Small intestine (tissue), 7 donors: Measurements from ENCODE around the gene SMIM44. TPM values are rescaled to one million over a fixed set of nuclear protein-coding genes. Genes with fewer than 3 reads are reported as not detected.
A peak's percentile ranks its signal among the peaks of the same experiment; 100 is the strongest.

Source experiments
- DNase-seq, 2 donors: peaks; one replicate each; pipeline versions ENCODE4 v3.0.0 to v3.0.0-alpha.2; 2013
- FAIRE-seq: peaks from 2 replicates; lab custom pipeline; 2012; peaks lifted over from hg19 to GRCh38; lab: Jason Lieb, UNC
- H3K27ac ChIP-seq, 3 donors: one replicate each; pipeline ENCODE4 v1.5.1; 2013; ENCODE audit warnings: low read length in 2 of 3, mild to moderate bottlenecking in 2 of 3, control low read depth in 1 of 3, inconsistent platforms in 1 of 3, low read depth in 1 of 3, moderate library complexity in 1 of 3
- H3K27me3 ChIP-seq, 3 donors: one replicate each; pipeline ENCODE4 v1.6.1; 2013; ENCODE audit warnings: low read length in 3 of 3, inconsistent platforms in 1 of 3; ENCODE audit not compliant: control insufficient read depth in 3 of 3, insufficient read depth in 3 of 3
- H3K36me3 ChIP-seq, 3 donors: one replicate each; pipeline ENCODE4 v1.6.1; 2013; ENCODE audit warnings: low read length in 3 of 3, inconsistent platforms in 1 of 3, low read depth in 1 of 3, mild to moderate bottlenecking in 1 of 3, moderate library complexity in 1 of 3; ENCODE audit not compliant: control insufficient read depth in 3 of 3, insufficient read depth in 2 of 3
- H3K4me1 ChIP-seq, 3 donors: one replicate each; pipeline ENCODE4 v1.6.1; 2013; ENCODE audit warnings: low read length in 2 of 3, inconsistent platforms in 1 of 3, low read depth in 1 of 3, mild to moderate bottlenecking in 1 of 3, moderate library complexity in 1 of 3; ENCODE audit not compliant: control insufficient read depth in 3 of 3, insufficient read depth in 2 of 3
- H3K4me3 ChIP-seq, 3 donors: one replicate each; pipeline ENCODE4 v1.5.1; 2013; ENCODE audit warnings: low read length in 3 of 3, control low read depth in 1 of 3, inconsistent platforms in 1 of 3, low read depth in 1 of 3, mild to moderate bottlenecking in 1 of 3, moderate library complexity in 1 of 3
- H3K9me3 ChIP-seq, 2 donors: one replicate each; pipeline ENCODE4 v1.6.1; 2013; ENCODE audit warnings: low read depth in 1 of 2, low read length in 1 of 2; ENCODE audit not compliant: control insufficient read depth in 2 of 2, insufficient read depth in 1 of 2
- WGBS, 3 donors: extraction: QIAGEN DNeasy Blood & Tissue Kit; methylation state at CpG; one replicate each; pipeline ENCODE4 v1.1.7; 2013; 5-methylcytosine and 5-hydroxymethylcytosine counted together
- polyA plus RNA-seq, 4 donors: library from polyadenylated mRNA; stranded (reverse) in 3 of 4; unstranded in 1 of 4; fragments of 200-250 nt in 3 of 4; fragments of 120-200 nt in 1 of 4; gene quantifications; one replicate each; pipeline versions ENCODE4 v1.2.1 to v1.2.3, GENCODE V29; 2013
- donor health status: healthy with polysubstance abuse.
- donor health status: control.
- donor health status: control.
- donor health status: Bipolar disorder and iron deficiency.
- donor health status: healthy.

The SMIM44 gene
- polyA plus RNA-seq, 4 donors = 0.49 to 0.63 TPM; not detected in 2

DNA sequence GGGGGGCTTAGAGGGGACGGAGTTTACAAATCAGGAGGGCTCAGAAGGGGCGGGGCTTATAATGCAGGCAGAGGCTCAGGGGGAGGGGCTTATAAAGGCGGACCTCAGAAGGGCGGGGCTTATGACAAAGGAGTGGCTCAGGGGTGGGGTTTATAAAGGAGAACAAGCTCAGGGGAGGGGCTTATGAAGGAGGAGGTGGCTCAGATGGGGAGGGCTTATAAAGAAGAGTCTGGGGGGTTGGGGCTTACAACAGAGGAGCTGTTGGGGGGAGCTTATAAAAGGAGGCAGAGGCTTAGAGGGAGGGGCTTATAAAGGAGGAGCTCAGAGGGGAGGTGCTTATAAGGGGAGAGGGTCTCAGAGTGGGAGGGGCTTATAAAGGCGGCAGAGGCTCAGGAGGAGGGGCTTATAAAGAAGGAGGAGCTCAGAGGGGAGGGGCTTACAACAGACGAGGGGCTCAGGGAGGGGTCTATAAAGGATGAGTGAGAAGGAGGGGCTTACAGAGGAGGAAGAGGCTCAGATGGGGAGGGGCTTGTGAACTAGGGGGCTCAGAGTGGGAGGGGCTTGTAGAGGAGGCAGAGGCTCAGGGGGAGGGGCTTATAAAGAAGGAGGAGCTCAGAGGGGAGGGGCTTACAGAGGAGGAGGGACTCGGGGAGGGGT lies 3.9 kb downstream of the SMIM44 start:
- peaks cover 0 to 5% of the 10 kb centered on the region in 2 donors for H3K9me3 ChIP-seq
- DNase-seq (peak; percentile 83 to 85), FAIRE-seq (no peak)
- H3K27ac ChIP-seq = peak overlapping the region in 2 of 3 donors; percentile 81 to 96
- peaks cover 0 to 40% (median 3%) of the 10 kb centered on the region in 3 donors for H3K4me1 ChIP-seq
- WGBS, 3 donors = 18 to 26% (median 23%) methylated on average over 7 of the region's 7 CpGs
- peak overlapping the region in 2 of 3 donors; percentile 66 to 82 for H3K4me3 ChIP-seq
- peaks cover 0 to 46% (median 7%) of the 10 kb centered on the region in 3 donors for H3K36me3 ChIP-seq
- peaks cover 0 to 6% (median 3%) of the 10 kb centered on the region in 3 donors for H3K27me3 ChIP-seq

DNA sequence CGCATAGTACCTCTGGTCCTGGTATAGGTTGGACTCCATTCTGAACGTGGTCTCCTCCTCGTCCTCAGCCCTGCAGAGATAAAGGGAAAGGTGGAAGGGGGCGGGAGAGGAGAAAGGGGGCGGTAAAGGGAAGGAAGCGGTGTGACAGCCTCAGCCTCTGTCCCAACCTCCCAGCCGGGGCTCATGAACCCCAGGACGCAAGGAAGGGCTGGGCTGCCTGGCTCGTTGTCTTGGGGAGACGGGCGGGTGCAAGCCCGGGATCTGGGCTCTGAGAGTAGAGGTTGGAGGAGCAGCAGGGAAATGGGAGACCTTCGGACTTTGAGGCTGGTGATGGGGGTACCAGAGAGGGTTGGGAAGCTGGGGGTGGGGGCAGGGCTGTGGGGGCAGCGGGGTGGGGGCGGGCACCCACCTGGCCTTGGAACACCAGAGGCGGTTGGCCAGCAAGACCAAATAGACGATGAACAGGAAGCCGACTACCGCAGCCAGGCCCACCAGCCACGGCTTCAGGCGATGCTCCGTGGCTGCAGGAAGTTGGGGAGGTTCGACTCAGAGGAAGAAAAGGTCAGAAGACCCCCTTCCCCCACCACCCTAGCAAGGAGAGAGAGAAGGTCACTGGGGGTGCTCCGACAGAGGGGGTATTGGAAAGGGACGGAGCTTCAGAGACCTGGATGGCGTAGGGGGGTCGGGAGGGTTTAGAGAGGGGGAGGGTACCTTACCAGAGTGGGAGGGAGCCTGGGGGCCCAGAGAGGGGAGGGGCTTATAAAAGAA lies 4.6 kb downstream of the SMIM44 start:
- peak in 1 of 2 donors; percentile 59 for DNase-seq
- Histone ChIP-seq H3K9me3 (peaks cover 0 to 5% of the 10 kb centered on the region in 2 donors), H3K36me3 (peaks cover 0 to 48% (median 7%) of the 10 kb centered on the region in 3 donors), H3K27me3 (peaks cover 0 to 6% (median 3%) of the 10 kb centered on the region in 3 donors), H3K4me3 (peak overlapping the region in 2 of 3 donors; percentile 66 to 82), H3K27ac (peak overlapping the region; percentile 33 to 96 (median 59)), H3K4me1 (peaks cover 0 to 45% (median 4%) of the 10 kb centered on the region in 3 donors)
- no peak for FAIRE-seq
- 17 to 31% (median 21%) methylated on average over 26 to 27 of the region's 27 CpGs for WGBS, 3 donors

DNA sequence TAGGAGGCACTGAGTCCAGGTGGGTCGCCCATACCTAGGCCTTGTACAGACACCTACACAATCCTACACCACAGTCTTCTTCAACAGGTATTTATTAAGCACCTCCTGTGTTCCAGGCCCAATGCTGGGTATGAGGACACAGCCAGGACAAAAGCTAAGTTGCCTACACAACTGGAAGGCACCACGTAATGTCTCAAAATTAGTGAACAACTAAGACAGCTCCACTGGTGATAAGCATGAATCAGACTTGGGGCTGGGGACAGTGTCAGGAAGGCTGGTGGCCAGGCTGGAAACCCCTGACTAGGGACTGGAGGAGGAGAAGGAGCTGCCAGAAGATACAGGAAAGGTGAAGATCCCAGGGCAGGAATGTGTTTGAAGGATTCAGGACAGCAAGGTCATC lies 5.3 kb downstream of the SMIM44 start:
- H3K9me3 ChIP-seq = peaks cover 0 to 5% of the 10 kb centered on the region in 2 donors
- DNase-seq = peak in 1 of 2 donors; percentile 19
- peaks cover 0 to 6% (median 3%) of the 10 kb centered on the region in 3 donors for H3K27me3 ChIP-seq
- H3K4me1 ChIP-seq = peaks cover 0 to 51% (median 4%) of the 10 kb centered on the region in 3 donors
- FAIRE-seq = no peak
- H3K36me3 ChIP-seq = peaks cover 0 to 50% (median 7%) of the 10 kb centered on the region in 3 donors
- WGBS, 3 donors = 82 to 91% (median 91%) methylated on average over 2 of the region's 2 CpGs
- H3K27ac ChIP-seq = peak overlapping the region in 1 of 3 donors; percentile 96
- H3K4me3 ChIP-seq = peak overlapping the region in 1 of 3 donors; percentile 66

DNA sequence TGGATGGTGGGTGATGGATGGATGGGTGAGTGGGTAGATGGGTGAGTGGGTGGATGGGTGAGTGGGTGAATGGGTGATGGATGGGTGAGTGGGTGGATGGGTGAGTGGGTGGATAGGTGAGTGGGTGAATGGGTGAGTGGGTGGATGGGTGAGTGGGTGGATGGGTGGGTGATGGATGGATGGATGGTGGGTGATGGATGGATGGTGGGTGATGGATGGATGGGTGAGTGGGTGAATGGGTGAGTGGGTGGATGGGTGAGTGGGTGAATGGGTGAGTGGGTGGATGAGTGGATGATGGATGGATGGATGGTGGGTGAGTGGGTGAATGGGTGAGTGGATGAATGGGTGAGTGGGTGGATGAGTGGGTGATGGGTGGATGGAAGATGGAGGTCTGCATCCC lies 5.7 kb downstream of the SMIM44 start:
- H3K9me3 ChIP-seq = peaks cover 0 to 5% of the 10 kb centered on the region in 2 donors
- peaks cover 0 to 6% (median 3%) of the 10 kb centered on the region in 3 donors for H3K27me3 ChIP-seq
- FAIRE-seq (no peak), DNase-seq (no peak)
- peaks cover 0 to 53% (median 7%) of the 10 kb centered on the region in 3 donors for H3K36me3 ChIP-seq
- H3K4me3 ChIP-seq = no peak overlapping the region
- H3K27ac ChIP-seq = peak overlapping the region in 1 of 3 donors; percentile 96
- peaks cover 0 to 55% (median 4%) of the 10 kb centered on the region in 3 donors for H3K4me1 ChIP-seq

DNA sequence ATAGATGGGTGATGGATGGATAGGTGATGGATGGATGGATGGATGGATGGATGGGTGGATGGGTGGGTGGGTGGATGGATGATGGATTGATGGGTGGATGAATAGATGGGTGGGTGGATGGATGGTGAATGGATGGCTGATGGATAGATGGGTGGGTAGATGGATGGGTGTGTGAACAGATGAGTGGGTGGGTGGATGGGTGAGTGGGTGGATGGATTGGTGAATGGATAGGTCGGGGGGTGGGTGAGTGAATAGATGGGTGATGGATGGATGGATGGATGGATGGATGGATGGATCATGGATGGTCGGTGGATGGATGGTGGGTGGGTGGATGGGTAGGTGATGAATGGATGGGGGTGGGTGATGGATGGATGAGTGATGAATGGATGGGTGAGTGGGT lies 6.4 kb downstream of the SMIM44 start:
- 70 to 95% (median 93%) methylated on average over 2 of the region's 2 CpGs for WGBS, 3 donors
- DNase-seq (no peak), FAIRE-seq (no peak)
- peaks cover 0 to 60% (median 7%) of the 10 kb centered on the region in 3 donors for H3K36me3 ChIP-seq
- H3K4me1 ChIP-seq = peaks cover 0 to 55% (median 4%) of the 10 kb centered on the region in 3 donors
- no peak overlapping the region for H3K4me3 ChIP-seq
- peaks cover 0 to 5% of the 10 kb centered on the region in 2 donors for H3K9me3 ChIP-seq
- peaks cover 0 to 4% (median 3%) of the 10 kb centered on the region in 3 donors for H3K27me3 ChIP-seq
- no peak overlapping the region for H3K27ac ChIP-seq

DNA sequence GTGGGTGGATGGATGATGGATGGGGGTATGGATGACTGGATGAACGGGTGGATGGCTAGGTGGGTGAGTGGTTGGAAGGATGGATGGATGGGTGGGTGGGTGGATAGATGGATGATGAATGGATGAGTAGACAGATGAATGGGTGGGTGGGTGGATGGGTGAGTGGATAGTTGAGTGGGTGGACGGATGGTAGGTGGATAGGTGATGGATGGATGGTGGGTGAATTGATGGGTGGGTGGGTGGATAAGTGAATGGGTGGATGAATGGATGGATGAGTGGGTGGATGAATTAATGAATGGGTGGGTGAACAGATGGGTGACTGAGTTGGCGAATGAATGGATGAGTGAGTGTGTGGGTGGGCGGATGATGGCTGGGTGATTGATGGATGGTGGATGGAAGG lies 7.8 kb downstream of the SMIM44 start:
- WGBS, 3 donors = 86 to 93% (median 91%) methylated on average over 4 of the region's 4 CpGs
- Histone ChIP-seq H3K4me3 (no peak overlapping the region), H3K36me3 (peaks cover 0 to 60% (median 7%) of the 10 kb centered on the region in 3 donors), H3K4me1 (peaks cover 0 to 41% (median 4%) of the 10 kb centered on the region in 3 donors), H3K27ac (no peak overlapping the region), H3K27me3 (peaks cover 0 to 3% (median 0%) of the 10 kb centered on the region in 3 donors), H3K9me3 (peaks cover 0 to 5% of the 10 kb centered on the region in 2 donors)
- FAIRE-seq (no peak), DNase-seq (no peak)

DNA sequence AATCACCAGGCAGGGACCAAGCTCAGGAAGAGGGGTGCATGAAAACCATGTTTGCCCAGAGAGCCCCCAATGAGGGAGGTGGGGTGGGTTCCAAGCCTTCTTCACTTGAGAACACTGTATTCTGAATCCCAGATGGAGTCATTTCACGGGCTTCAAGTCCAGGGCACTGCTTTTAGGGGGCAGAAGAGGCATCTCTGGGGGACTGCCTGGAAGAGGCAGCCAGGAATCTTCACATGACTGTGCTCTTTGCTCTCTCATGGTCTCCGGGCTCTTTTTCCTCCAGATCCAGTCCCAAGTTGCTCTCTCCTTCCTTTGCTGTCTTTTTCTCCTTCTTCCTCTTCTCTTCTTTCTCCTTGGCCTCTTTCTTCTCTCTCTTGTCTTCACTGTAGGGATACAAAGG lies 8.6 kb downstream of the SMIM44 start:
- H3K9me3 ChIP-seq = peaks cover 0 to 11% of the 10 kb centered on the region in 2 donors
- peaks cover 0 to 41% (median 4%) of the 10 kb centered on the region in 3 donors for H3K4me1 ChIP-seq
- H3K27ac ChIP-seq = peak overlapping the region; percentile 71 to 87 (median 79)
- no peak for FAIRE-seq
- 39 to 76% (median 62%) methylated on average over 2 of the region's 2 CpGs for WGBS, 3 donors
- no peak for DNase-seq
- peaks cover 0 to 60% (median 7%) of the 10 kb centered on the region in 3 donors for H3K36me3 ChIP-seq
- H3K4me3 ChIP-seq = peak overlapping the region in 1 of 3 donors; percentile 1
- peaks cover 0 to 3% (median 0%) of the 10 kb centered on the region in 3 donors for H3K27me3 ChIP-seq

DNA sequence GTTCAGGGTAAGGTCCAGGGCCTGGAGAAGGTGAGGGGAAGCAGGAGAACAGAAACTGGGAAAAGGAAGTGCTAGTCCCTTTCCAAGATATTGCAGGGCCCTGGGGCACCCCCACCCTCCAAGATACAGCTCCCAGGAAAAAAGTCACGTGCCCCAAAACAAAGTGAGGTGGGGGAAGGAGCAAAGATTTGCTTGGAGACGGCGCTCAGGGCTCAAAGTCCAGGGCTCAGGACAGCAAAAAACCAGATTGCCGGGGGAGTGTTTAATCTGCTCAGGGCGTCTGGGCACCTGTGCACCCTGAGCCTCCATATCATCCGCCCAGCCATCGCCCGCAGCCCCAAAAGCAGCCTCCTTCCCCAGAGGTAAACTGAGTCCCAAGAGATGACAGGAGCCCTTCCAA lies 9.2 kb downstream of the SMIM44 start:
- Histone ChIP-seq H3K27me3 (peaks cover 0 to 3% (median 0%) of the 10 kb centered on the region in 3 donors), H3K9me3 (peaks cover 0 to 14% of the 10 kb centered on the region in 2 donors), H3K27ac (peak overlapping the region; percentile 71 to 87 (median 79)), H3K4me1 (peaks cover 0 to 37% (median 4%) of the 10 kb centered on the region in 3 donors), H3K4me3 (peak overlapping the region in 1 of 3 donors; percentile 1), H3K36me3 (peaks cover 0 to 63% (median 7%) of the 10 kb centered on the region in 3 donors)
- FAIRE-seq (no peak), DNase-seq (peak; percentile 95 to 96)
- 16 to 66% (median 23%) methylated on average over 8 of the region's 8 CpGs for WGBS, 3 donors
